Trophoblast cell (in vitro differentiated cells and primary cell): ENCODE results near the gene ADAMTSL5.
A peak's percentile ranks its signal among the peaks of the same experiment; 100 is the strongest.

Experiments used
- DNase-seq, 2 donors: peaks; one replicate each; pipeline ENCODE4 v3.0.0-alpha.2; 2016
- H2AFZ ChIP-seq: 2 replicates; pipeline ENCODE4 v1.6.1; 2013; ENCODE audit warnings: low read length, moderate library complexity, mild to moderate bottlenecking; ENCODE audit not compliant: insufficient read depth, poor library complexity
- H2AK5ac ChIP-seq: 2 replicates; pipeline ENCODE4 v1.6.1; 2013; ENCODE audit warnings: mild to moderate bottlenecking, low read length
- H2BK120ac ChIP-seq: 2 replicates; pipeline ENCODE4 v1.6.1; 2013; ENCODE audit warnings: low read length, mild to moderate bottlenecking, moderate library complexity; ENCODE audit not compliant: insufficient read depth, poor library complexity
- H2BK12ac ChIP-seq: 2 replicates; pipeline ENCODE4 v1.6.1; 2013; ENCODE audit warnings: mild to moderate bottlenecking, low read length, moderate library complexity
- H2BK5ac ChIP-seq: 2 replicates; pipeline ENCODE4 v1.6.1; 2013; ENCODE audit warnings: low read length, low read depth, moderate library complexity, mild to moderate bottlenecking; ENCODE audit not compliant: poor library complexity
- H3K14ac ChIP-seq: 2 replicates; pipeline ENCODE4 v1.6.1; 2013; ENCODE audit warnings: mild to moderate bottlenecking, low read length
- H3K18ac ChIP-seq: 2 replicates; pipeline ENCODE4 v1.6.1; 2013; ENCODE audit warnings: mild to moderate bottlenecking, low read length
- H3K23ac ChIP-seq: 2 replicates; pipeline ENCODE4 v1.6.1; 2013; ENCODE audit warnings: low read length
- H3K27ac ChIP-seq: 2 replicates; pipeline ENCODE4 v1.5.1; 2013; ENCODE audit warnings: low read depth, mild to moderate bottlenecking, inconsistent platforms, low read length, moderate library complexity
- H3K27me3 ChIP-seq: 2 replicates; pipeline ENCODE4 v1.6.1; 2013; ENCODE audit warnings: inconsistent platforms, mild to moderate bottlenecking, low read length, moderate library complexity; ENCODE audit not compliant: insufficient read depth
- H3K36me3 ChIP-seq, 2 experiments: 1 replicate in 1 of 2; 2 replicates in 1 of 2; pipeline ENCODE4 v1.6.1; 2013; ENCODE audit warnings: low read length in 2 of 2, mild to moderate bottlenecking in 2 of 2, moderate library complexity in 1 of 2; ENCODE audit not compliant: insufficient read depth in 2 of 2, control insufficient read depth in 1 of 2
- H3K4ac ChIP-seq: 2 replicates; pipeline ENCODE4 v1.6.1; 2013; ENCODE audit warnings: low read depth, mild to moderate bottlenecking, low read length, moderate library complexity
- H3K4me1 ChIP-seq, 2 experiments: 1 replicate in 1 of 2; 2 replicates in 1 of 2; pipeline ENCODE4 v1.6.1; 2013; ENCODE audit warnings: low read length in 2 of 2, mild to moderate bottlenecking in 2 of 2, moderate library complexity in 1 of 2; ENCODE audit not compliant: insufficient read depth in 2 of 2, control insufficient read depth in 1 of 2
- H3K4me2 ChIP-seq: 2 replicates; pipeline ENCODE4 v1.6.1; 2013; ENCODE audit warnings: inconsistent platforms, mild to moderate bottlenecking, low read length, moderate library complexity
- H3K4me3 ChIP-seq: 2 replicates; pipeline ENCODE4 v1.5.1; 2013; ENCODE audit warnings: mild to moderate bottlenecking, low read depth, low read length, inconsistent platforms
- H3K79me1 ChIP-seq: one replicate; pipeline ENCODE4 v1.6.1; 2013; ENCODE audit warnings: low read length
- H3K79me2 ChIP-seq: 2 replicates; pipeline ENCODE4 v1.6.1; 2013; ENCODE audit warnings: low read length, mild to moderate bottlenecking; ENCODE audit not compliant: control insufficient read depth, insufficient read depth, poor library complexity
- H3K9ac ChIP-seq: 2 replicates; pipeline ENCODE4 v1.6.1; 2013; ENCODE audit warnings: mild to moderate bottlenecking, low read length
- H3K9me3 ChIP-seq: 2 replicates; pipeline ENCODE4 v1.6.1; 2013; ENCODE audit warnings: low read depth, mild to moderate bottlenecking, control low read depth, inconsistent platforms, low read length; ENCODE audit not compliant: insufficient read depth
- H4K12ac ChIP-seq: 2 replicates; pipeline ENCODE4 v1.6.1; 2013; ENCODE audit warnings: low read depth, mild to moderate bottlenecking, low read length, moderate library complexity
- H4K8ac ChIP-seq: 2 replicates; pipeline ENCODE4 v1.6.1; 2013; ENCODE audit warnings: low read depth, mild to moderate bottlenecking, low read length, moderate library complexity
- H4K91ac ChIP-seq: one replicate; pipeline ENCODE4 v1.6.1; 2013; ENCODE audit warnings: low read depth, mild to moderate bottlenecking, low read length, moderate library complexity
- WGBS: extraction: QIAGEN DNeasy Blood & Tissue Kit; methylation state at CpG from one replicate; pipeline ENCODE4 v1.1.7; 2013; ENCODE audit warnings: missing lambda C conversion rate; ENCODE audit not compliant: insufficient read length, insufficient coverage; ENCODE audit errors: extremely low coverage; 5-methylcytosine and 5-hydroxymethylcytosine counted together

ADAMTSL5 gene

DNA sequence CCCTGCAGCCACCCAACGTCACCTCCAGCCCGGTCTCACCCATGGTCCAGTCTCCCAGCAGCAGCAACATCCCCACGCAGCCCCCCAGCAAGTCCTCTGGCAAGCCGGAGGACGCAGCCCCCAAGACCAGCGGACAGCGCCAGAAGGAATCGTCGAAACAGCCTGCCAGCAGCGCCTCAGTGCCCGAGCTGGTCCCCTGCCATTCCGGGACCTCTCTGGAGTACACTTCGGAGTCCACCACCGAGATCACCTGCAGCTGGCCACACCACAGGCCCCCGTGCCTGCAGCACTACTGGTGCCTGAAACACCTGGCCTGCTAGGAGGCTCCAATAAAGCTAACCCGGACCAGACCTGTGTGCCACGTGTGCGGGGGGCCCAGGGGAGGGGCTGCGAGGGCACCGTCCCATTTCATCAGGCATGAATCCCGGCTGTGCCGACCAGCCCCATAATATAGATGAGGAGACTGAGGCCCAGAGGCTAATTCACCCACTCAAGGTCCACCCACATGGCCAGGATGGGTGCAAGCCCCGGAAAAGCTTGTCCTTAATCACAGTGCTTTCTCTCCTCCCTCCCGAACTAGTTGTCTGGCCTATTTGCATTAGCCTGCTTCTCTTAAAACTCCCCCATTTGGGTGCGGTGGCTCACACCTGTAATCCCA is 15.1 kb downstream of the ADAMTSL5 start:
- H3K4me3 ChIP-seq, result no peak overlapping the region
- no peak overlapping the region for H4K8ac ChIP-seq
- no peak overlapping the region for H3K4ac ChIP-seq
- no peaks in the 10 kb centered on the region for H3K79me1 ChIP-seq
- H2BK5ac ChIP-seq, result no peak overlapping the region
- H3K9ac ChIP-seq, result no peak overlapping the region
- no peak overlapping the region for H2AFZ ChIP-seq
- no peak overlapping the region for H3K23ac ChIP-seq
- no peak for DNase-seq
- no peak overlapping the region for H2BK120ac ChIP-seq
- H3K36me3 ChIP-seq, result no peaks in the 10 kb centered on the region
- no peak overlapping the region for H3K18ac ChIP-seq
- no peak overlapping the region for H3K14ac ChIP-seq
- peaks cover 9 to 10% of the 10 kb centered on the region in 2 experiments for H3K4me1 ChIP-seq
- H4K12ac ChIP-seq, result no peak overlapping the region
- H3K79me2 ChIP-seq, result no peaks in the 10 kb centered on the region
- no peak overlapping the region for H2BK12ac ChIP-seq
- no peak overlapping the region for H4K91ac ChIP-seq
- no peaks in the 10 kb centered on the region for H3K27me3 ChIP-seq
- peaks cover 5% of the 10 kb centered on the region for H3K9me3 ChIP-seq
- H3K4me2 ChIP-seq, result no peak overlapping the region
- no peak overlapping the region for H2AK5ac ChIP-seq
- WGBS, result no CpG with 5 or more reads among the region's 25 CpGs
- no peak overlapping the region for H3K27ac ChIP-seq

DNA sequence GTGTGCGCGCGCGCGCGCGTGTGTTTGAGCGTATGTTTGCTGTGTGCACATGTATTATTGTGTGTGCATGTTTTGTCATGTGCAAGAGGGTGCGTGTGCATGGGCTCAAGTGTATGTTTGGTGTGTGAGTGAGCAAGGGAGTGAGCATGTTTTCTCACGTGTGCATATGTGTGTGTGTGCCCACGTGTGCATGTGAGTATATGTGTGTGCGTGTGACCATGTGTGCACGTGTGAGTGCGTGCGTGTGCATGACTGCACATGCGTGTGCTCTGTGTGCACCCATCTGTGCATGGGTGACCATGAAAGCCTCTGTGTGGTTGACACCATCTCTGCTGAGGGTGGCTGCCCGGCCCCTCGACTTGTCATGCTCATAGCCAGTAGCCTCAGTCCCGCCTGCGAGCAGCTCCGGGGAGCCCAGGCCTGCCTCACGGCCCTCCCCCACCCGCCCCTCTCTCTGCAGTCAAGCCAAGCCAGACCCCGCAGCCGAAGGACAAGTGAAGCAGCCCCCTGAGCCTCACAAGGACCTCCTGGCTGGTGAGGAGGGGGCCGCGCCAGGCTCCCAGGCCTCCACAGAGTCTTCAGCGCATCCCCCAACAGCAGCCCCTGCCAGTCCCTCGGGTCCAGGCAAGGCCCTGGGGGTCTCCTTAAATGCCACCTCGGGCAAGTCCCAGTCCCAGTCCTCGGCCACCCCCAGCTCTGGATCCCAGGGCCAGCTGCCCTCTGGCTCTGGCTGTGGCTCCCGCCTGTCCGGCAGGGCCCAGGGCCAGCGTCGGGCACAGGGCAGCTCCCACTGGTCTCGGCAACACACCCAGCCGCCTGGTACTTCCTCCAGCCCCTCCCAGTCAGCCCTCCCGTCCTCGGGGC is 15.9 kb downstream of the ADAMTSL5 start:
- H3K79me2 ChIP-seq, result no peaks in the 10 kb centered on the region
- no peak overlapping the region for H4K8ac ChIP-seq
- DNase-seq, result no peak
- no peaks in the 10 kb centered on the region for H3K27me3 ChIP-seq
- H3K14ac ChIP-seq, result no peak overlapping the region
- no peak overlapping the region for H2BK12ac ChIP-seq
- no peak overlapping the region for H3K4ac ChIP-seq
- peaks cover 11 to 12% of the 10 kb centered on the region in 2 experiments for H3K4me1 ChIP-seq
- H3K27ac ChIP-seq, result no peak overlapping the region
- H2AK5ac ChIP-seq, result no peak overlapping the region
- H3K23ac ChIP-seq, result no peak overlapping the region
- no CpG with 5 or more reads among the region's 39 CpGs for WGBS
- no peak overlapping the region for H2BK120ac ChIP-seq
- H3K4me3 ChIP-seq, result peak overlapping the region; percentile 52
- H4K91ac ChIP-seq, result no peak overlapping the region
- no peaks in the 10 kb centered on the region for H3K36me3 ChIP-seq
- H3K4me2 ChIP-seq, result no peak overlapping the region
- no peak overlapping the region for H2BK5ac ChIP-seq
- H3K79me1 ChIP-seq, result no peaks in the 10 kb centered on the region
- no peak overlapping the region for H3K18ac ChIP-seq
- no peak overlapping the region for H4K12ac ChIP-seq
- H2AFZ ChIP-seq, result no peak overlapping the region
- H3K9me3 ChIP-seq, result peaks cover 5% of the 10 kb centered on the region
- H3K9ac ChIP-seq, result no peak overlapping the region

DNA sequence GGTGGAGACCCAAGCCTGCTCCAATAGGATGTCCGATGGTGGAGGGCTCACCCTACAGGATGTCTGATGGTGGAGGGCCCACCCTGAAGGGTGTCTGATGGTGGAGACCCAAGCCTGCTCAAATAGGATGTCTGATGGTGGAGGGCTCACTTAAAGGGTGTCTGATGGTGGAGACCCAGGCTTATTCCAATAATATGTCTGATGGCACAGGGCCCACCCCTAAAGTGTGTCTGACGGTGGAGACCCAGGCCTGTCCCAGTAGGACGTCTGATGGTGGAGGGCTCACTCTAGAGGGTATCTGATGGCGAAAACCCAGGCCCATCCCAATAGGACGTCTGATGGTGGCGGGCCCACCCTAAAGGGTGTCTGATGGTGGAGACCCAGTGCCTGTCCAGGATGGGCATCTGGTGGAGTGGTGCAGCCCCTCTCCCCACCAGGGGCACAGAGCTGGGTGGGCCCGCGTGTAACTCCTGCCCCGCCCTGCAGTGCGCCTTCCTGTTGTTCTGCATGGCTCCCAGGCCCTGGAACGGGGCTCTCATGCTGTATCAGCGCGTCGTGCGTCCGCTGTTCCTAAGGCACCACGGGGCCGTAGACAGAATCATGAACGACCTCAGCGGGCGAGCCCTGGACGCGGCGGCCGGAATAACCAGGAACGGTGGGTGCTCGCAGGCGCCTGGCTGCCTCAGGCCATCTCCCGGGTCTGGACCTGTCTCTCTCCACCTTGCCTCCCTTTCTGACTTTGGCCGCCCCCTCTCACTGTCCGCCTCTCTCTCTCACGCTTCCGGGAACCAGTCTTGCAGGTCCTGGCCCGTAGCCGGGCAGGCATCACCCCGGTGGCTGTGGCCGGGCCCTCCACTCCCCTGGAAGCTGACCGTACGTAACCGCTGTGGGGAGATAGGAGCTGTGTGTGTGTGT is 16.8 kb downstream of the ADAMTSL5 start:
- no peak overlapping the region for H2AK5ac ChIP-seq
- H3K14ac ChIP-seq, result no peak overlapping the region
- peaks cover 17 to 18% of the 10 kb centered on the region in 2 experiments for H3K4me1 ChIP-seq
- peaks cover 5% of the 10 kb centered on the region for H3K27me3 ChIP-seq
- no peak overlapping the region for H2AFZ ChIP-seq
- peaks cover 2% of the 10 kb centered on the region for H3K79me2 ChIP-seq
- no peak overlapping the region for H3K4me2 ChIP-seq
- H4K12ac ChIP-seq, result no peak overlapping the region
- H4K8ac ChIP-seq, result no peak overlapping the region
- H2BK12ac ChIP-seq, result no peak overlapping the region
- no peak overlapping the region for H3K4ac ChIP-seq
- H3K36me3 ChIP-seq, result no peaks in the 10 kb centered on the region
- H3K9ac ChIP-seq, result no peak overlapping the region
- DNase-seq, result peak in 1 of 2 donors; percentile 42
- no peak overlapping the region for H3K4me3 ChIP-seq
- H3K27ac ChIP-seq, result no peak overlapping the region
- no peak overlapping the region for H2BK5ac ChIP-seq
- no peak overlapping the region for H2BK120ac ChIP-seq
- H3K23ac ChIP-seq, result no peak overlapping the region
- no peak overlapping the region for H4K91ac ChIP-seq
- peaks cover 3% of the 10 kb centered on the region for H3K9me3 ChIP-seq
- no peak overlapping the region for H3K18ac ChIP-seq
- peaks cover 2% of the 10 kb centered on the region for H3K79me1 ChIP-seq
- no CpG with 5 or more reads among the region's 40 CpGs for WGBS

DNA sequence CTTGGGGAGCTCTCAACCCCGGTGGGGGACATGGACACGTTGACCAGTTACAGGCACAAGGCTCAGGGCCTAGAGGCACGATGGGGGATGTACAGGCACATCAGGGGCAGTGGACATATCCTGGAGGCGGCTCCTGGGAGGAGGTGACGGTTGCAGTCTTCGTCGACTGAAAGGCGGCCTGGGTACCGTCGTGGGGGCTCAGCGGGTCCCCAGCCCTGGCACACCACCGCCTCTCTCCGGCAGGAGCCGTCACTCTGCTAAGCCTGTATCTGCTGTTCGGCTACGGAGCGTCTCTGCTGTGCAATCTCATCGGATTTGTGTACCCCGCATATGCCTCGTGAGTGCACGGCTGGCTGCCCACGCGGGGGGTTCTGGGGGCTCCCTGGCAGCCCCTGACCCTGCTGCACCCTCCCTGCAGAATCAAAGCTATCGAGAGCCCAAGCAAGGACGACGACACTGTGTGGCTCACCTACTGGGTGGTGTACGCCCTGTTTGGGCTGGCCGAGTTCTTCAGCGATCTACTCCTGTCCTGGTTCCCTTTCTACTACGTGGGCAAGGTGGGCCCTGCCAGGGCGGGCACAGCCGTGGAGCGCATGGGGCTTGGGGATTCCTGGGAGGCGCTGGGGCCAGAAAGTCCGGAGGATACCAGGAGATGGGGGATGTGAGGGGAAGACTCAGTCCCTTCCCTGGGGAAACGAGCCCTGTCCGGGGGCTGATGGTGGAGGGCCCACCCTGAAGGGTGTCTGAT is 17.6 kb downstream of the ADAMTSL5 start:
- peaks cover 2% of the 10 kb centered on the region for H3K79me2 ChIP-seq
- no peak for DNase-seq
- H3K36me3 ChIP-seq, result no peaks in the 10 kb centered on the region
- H3K23ac ChIP-seq, result no peak overlapping the region
- H3K9me3 ChIP-seq, result peaks cover 3% of the 10 kb centered on the region
- WGBS, result no CpG with 5 or more reads among the region's 37 CpGs
- no peak overlapping the region for H2BK120ac ChIP-seq
- H4K91ac ChIP-seq, result no peak overlapping the region
- H3K4me1 ChIP-seq, result peaks cover 17 to 19% of the 10 kb centered on the region in 2 experiments
- H4K12ac ChIP-seq, result no peak overlapping the region
- H3K18ac ChIP-seq, result no peak overlapping the region
- no peak overlapping the region for H3K9ac ChIP-seq
- H2AK5ac ChIP-seq, result no peak overlapping the region
- no peak overlapping the region for H3K4ac ChIP-seq
- H3K79me1 ChIP-seq, result peaks cover 6% of the 10 kb centered on the region
- H3K27ac ChIP-seq, result no peak overlapping the region
- H3K14ac ChIP-seq, result no peak overlapping the region
- no peak overlapping the region for H2BK5ac ChIP-seq
- peak overlapping the region; percentile 30 for H3K4me3 ChIP-seq
- no peak overlapping the region for H3K4me2 ChIP-seq
- H4K8ac ChIP-seq, result no peak overlapping the region
- H2BK12ac ChIP-seq, result no peak overlapping the region
- H3K27me3 ChIP-seq, result peaks cover 5% of the 10 kb centered on the region
- no peak overlapping the region for H2AFZ ChIP-seq
